D721Med (cell line): ENCODE measurements around the gene FARS2.
"Not testable (repeated sequence)": the region's sequence is repeated elsewhere in the genome, so short reads cannot be mapped to it uniquely, and the experiment has no call there.

Source experiments
- DNase-seq: peaks from one replicate; pipeline ENCODE4 v3.0.0; 2011; ENCODE audit warnings: low spot score; ENCODE audit not compliant: insufficient read length
- FAIRE-seq: peaks from 2 replicates; lab custom pipeline; 2011; peaks lifted over from hg19 to GRCh38; lab: Jason Lieb, UNC
- CTCF ChIP-seq: IDR thresholded peaks from 2 replicates; pipeline ENCODE4 v1.5.1; 2012; ENCODE audit warnings: mild to moderate bottlenecking, control low read depth; ENCODE audit not compliant: insufficient read depth; ENCODE audit errors: missing control alignments

Gene FARS2

GRCh38 chr6:5783584-5784089 lies 522.3 kb downstream of the FARS2 start:
- FAIRE-seq (no peak), DNase-seq (no peak)
- no peak for TF ChIP-seq CTCF

- no peak for DNase-seq
- no peak for FAIRE-seq
- no peak for TF ChIP-seq CTCF
Measured at GRCh38 chr6:5785249-5785648, 523.9 kb downstream of the FARS2 start.

GRCh38 chr6:5786321-5786968 lies 525.1 kb downstream of the FARS2 start:
- DNase-seq (no peak), FAIRE-seq (no peak)
- no peak for TF ChIP-seq CTCF

GRCh38 chr6:5786969-5787720 lies 525.8 kb downstream of the FARS2 start:
- TF ChIP-seq CTCF = no peak
- FAIRE-seq (no peak), DNase-seq (no peak)

- FAIRE-seq, DNase-seq: not testable (repeated sequence)
Measured at GRCh38 chr6:5789426-5789825, 528.1 kb downstream of the FARS2 start.

- not testable (repeated sequence) for FAIRE-seq, DNase-seq
Measured at GRCh38 chr6:5796555-5796954, 535.2 kb downstream of the FARS2 start.

- not testable (repeated sequence) for FAIRE-seq, DNase-seq
Measured at GRCh38 chr6:5806406-5806805, 545.1 kb downstream of the FARS2 start.

GRCh38 chr6:5809450-5809849 lies 548.1 kb downstream of the FARS2 start:
- no peak for FAIRE-seq
- no peak for TF ChIP-seq CTCF

More at GRCh38 chr6:5809450-5809849, 548.1 kb downstream of the FARS2 start:
- DNase-seq = no peak
